OCI-LY7 (cell line): Measurements from ENCODE around the gene SHOC2. TPM values are rescaled to one million over a fixed set of nuclear protein-coding genes. Genes with fewer than 3 reads are reported as not detected.

ENCODE experiments used
- Bru-seq: library from RNA; stranded (reverse); fragments of 400-500 nt; gene quantifications from one replicate; lab custom pipeline; 2021; lab: Mats Ljungman, UMichigan
- BruChase-seq, 2 experiments: library from RNA; stranded (reverse); fragments of 400-500 nt; gene quantifications; one replicate each; lab custom pipeline; 2021; lab: Mats Ljungman, UMichigan
- BruUV-seq: library from RNA; stranded (reverse); fragments of 400-500 nt; replicated peaks from 2 replicates; lab custom pipeline; 2021; lab: Mats Ljungman, UMichigan
- CTCF ChIA-PET: fragments of 300-600 bp; sonication (Branson Sonifier 250); formaldehyde crosslinking; loops from one replicate; lab custom pipeline; 2022; ENCODE audit warnings: antibody characterized with exemption; ENCODE audit not compliant: unreplicated experiment; lab: Charles Lee
- POLR2A ChIA-PET: fragments of 300-600 bp; sonication (Branson Sonifier 250); formaldehyde crosslinking; loops from one replicate; lab custom pipeline; 2022; ENCODE audit warnings: antibody characterized with exemption; lab: Charles Lee
- DNase-seq: peaks from one replicate; pipeline ENCODE4 v3.0.0-alpha.2; 2015; ENCODE audit warnings: low spot score
- H2AFZ ChIP-seq: fragments of 200-600 bp; sonication (generic), shearing (Covaris generic); 2 replicates; pipeline ENCODE4 v1.6.1; 2014; ENCODE audit warnings: mild to moderate bottlenecking, antibody characterized with exemption, low read length, moderate library complexity
- H3K27ac ChIP-seq: fragments of 200-600 bp; sonication (generic); 2 replicates; pipeline ENCODE4 v1.5.1; 2014; ENCODE audit warnings: mixed run types, low read depth, mild to moderate bottlenecking, moderate library complexity, low read length, inconsistent platforms; ENCODE audit not compliant: poor library complexity, severe bottlenecking
- H3K36me3 ChIP-seq: fragments of 200-600 bp; sonication (generic); 2 replicates; pipeline ENCODE4 v1.6.1; 2014; ENCODE audit warnings: mild to moderate bottlenecking, antibody characterized with exemption, low read length, moderate library complexity, mixed read lengths; ENCODE audit not compliant: insufficient read depth
- H3K4me1 ChIP-seq: fragments of 200-600 bp; sonication (generic); 2 replicates; pipeline ENCODE4 v1.5.1; 2014; ENCODE audit warnings: mild to moderate bottlenecking, low read length; ENCODE audit not compliant: insufficient read depth, poor library complexity, severe bottlenecking
- H3K4me2 ChIP-seq: fragments of 200-600 bp; sonication (generic); 2 replicates; pipeline ENCODE4 v1.6.1; 2014; ENCODE audit warnings: mild to moderate bottlenecking, low read length
- H3K4me3 ChIP-seq: fragments of 200-600 bp; sonication (generic); 2 replicates; pipeline ENCODE4 v1.5.1; 2014; ENCODE audit warnings: mild to moderate bottlenecking, low read depth, low read length; ENCODE audit not compliant: poor library complexity, severe bottlenecking
- H3K79me2 ChIP-seq: fragments of 200-600 bp; sonication (generic); 2 replicates; pipeline ENCODE4 v1.6.1; 2016; ENCODE audit warnings: low read depth, mild to moderate bottlenecking, low read length, moderate library complexity, mixed read lengths; ENCODE audit not compliant: insufficient read depth
- H3K9me2 ChIP-seq: fragments of 200-600 bp; sonication (generic); 2 replicates; pipeline ENCODE4 v1.6.1; 2016; ENCODE audit warnings: mild to moderate bottlenecking, low read length, mixed read lengths; ENCODE audit not compliant: insufficient read depth
- H3K9me3 ChIP-seq: fragments of 200-600 bp; sonication (generic); 2 replicates; pipeline ENCODE4 v1.6.1; 2014; ENCODE audit warnings: mild to moderate bottlenecking, mixed run types, low read length, mixed read lengths
- H4K20me1 ChIP-seq: fragments of 200-600 bp; sonication (generic); 2 replicates; pipeline ENCODE4 v1.6.1; 2014; ENCODE audit warnings: mild to moderate bottlenecking, antibody characterized with exemption, low read length, moderate library complexity, mixed read lengths; ENCODE audit not compliant: insufficient read depth
- EZH2phosphoT487 ChIP-seq: fragments of 200-600 bp; sonication (generic); IDR thresholded peaks from 2 replicates; pipeline ENCODE4 v1.6.1; 2018; ENCODE audit warnings: low read depth, borderline replicate concordance, mild to moderate bottlenecking, mixed run types, antibody characterized with exemption, low read length, moderate library complexity, mixed read lengths
- intact Hi-C: fragments of 100-400 bp; cut with micrococcal nuclease; formaldehyde crosslinking; loops from one replicate; pipeline ENCODE4 v1.10.0; 2022; ENCODE audit not compliant: unreplicated experiment
- long read RNA-seq: library from polyadenylated mRNA; stranded (forward); transcript quantifications from one replicate; pipeline ENCODE4 v2.0.0, GENCODE V29; 2022
- total RNA-seq, 2 experiments: library from RNA; depleted of rRNA in 1 of 2; stranded (reverse); fragments of >200 nt in 1 of 2; shearing (Covaris generic) in 1 of 2; gene quantifications; 2 replicates each; pipeline ENCODE4 v1.2.3, GENCODE V29; 2014 to 2022
- TF ChIP-seq, protein P1 (sequence below): fragments of 200-600 bp; sonication (generic); conservative IDR thresholded peaks from 2 replicates; pipeline ENCODE4 v1.5.1; 2014; ENCODE audit warnings: mild to moderate bottlenecking, antibody characterized with exemption, low read length, moderate library complexity, mixed read lengths

Gene SHOC2
- 46.7 and 54.1 TPM in 2 replicates for total RNA-seq (2014; rRNA removed; shearing (Covaris generic))
- total RNA-seq (2022), result 92.2 and 109 TPM in 2 replicates
- percentile 98 among the genes with signal in this experiment for Bru-seq, nascent RNA
- percentile 91 among the genes with signal in this experiment for BruChase-seq, experiment 1, labeled RNA remaining after a 6-hour chase
- percentile 95 among the genes with signal in this experiment for BruChase-seq, experiment 2, labeled RNA remaining after a 2-hour chase
- long read RNA-seq, transcript SHOC2-202 (9 exons, 3,943 nt), result major isoform, 184 of 245 reads
- long read RNA-seq, partial matches to known transcripts, result 19 of 245 reads
- long read RNA-seq, other reads (novel, unspliced or antisense), result 39 of 245 reads

DNA sequence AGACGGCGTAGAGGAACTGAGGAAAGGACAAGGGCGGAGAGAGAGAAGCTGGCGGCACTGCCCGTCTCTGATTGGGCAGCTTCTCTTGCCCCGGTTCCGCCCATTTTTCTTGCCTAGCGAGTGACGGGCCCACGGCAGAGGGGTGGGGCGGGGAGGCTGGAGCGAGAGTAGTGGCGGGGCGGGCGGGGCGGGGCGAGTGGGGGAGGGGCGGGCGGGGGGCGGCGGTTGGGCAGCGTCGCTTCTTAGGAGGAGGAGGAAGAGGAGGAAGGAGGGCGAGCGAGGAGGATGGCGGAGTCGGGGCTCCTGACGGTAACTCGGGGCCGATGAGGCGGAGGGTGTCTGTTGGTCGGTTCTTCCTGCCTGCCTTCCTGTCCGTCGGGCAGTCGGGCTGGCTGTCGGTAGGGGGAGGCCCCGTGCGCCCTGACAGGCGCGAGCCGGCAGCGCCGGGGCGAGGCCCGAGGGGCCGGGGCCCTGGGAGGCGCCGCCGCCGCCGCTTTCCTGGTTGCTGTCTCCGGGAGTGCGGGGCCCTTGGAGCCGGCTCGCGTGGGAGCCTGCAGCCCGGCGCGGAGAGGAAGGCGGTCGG is at the start of gene SHOC2:
Gene SHOC2 (plus strand): TSS at position 256 of the 583 bp plus-strand sequence. CDS start 44,755 bp downstream, outside the sequence.
- no TSS peak for BruUV-seq
- Histone ChIP-seq H3K27ac (peak within 1 kb of the TSS; percentile 96), H3K36me3 (peaks cover 17% of the 10 kb centered on the region), H4K20me1 (peaks cover 23% of the 10 kb centered on the region), H3K4me2 (peak within 1 kb of the TSS; percentile 91), H3K4me3 (peak within 1 kb of the TSS; percentile 97), H3K9me2 (no peaks in the 10 kb centered on the region), H3K9me3 (no peaks in the 10 kb centered on the region), H3K4me1 (peaks cover 59% of the 10 kb centered on the region), H2AFZ (peak within 1 kb of the TSS; percentile 93), H3K79me2 (peaks cover 72% of the 10 kb centered on the region)
- TF ChIP-seq, protein P1, sequence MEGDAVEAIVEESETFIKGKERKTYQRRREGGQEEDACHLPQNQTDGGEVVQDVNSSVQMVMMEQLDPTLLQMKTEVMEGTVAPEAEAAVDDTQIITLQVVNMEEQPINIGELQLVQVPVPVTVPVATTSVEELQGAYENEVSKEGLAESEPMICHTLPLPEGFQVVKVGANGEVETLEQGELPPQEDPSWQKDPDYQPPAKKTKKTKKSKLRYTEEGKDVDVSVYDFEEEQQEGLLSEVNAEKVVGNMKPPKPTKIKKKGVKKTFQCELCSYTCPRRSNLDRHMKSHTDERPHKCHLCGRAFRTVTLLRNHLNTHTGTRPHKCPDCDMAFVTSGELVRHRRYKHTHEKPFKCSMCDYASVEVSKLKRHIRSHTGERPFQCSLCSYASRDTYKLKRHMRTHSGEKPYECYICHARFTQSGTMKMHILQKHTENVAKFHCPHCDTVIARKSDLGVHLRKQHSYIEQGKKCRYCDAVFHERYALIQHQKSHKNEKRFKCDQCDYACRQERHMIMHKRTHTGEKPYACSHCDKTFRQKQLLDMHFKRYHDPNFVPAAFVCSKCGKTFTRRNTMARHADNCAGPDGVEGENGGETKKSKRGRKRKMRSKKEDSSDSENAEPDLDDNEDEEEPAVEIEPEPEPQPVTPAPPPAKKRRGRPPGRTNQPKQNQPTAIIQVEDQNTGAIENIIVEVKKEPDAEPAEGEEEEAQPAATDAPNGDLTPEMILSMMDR, result 0 out of 2 replicates have a peak, but pooled peaks have one; percentile 20
- TF ChIP-seq EZH2phosphoT487, result no peak
- intact Hi-C loops, result loop anchor here (1.0 to 10.0 kb wide), 4 partner anchors 53 to 615 kb away; partner anchors contain the start of gene SMNDC1
- CTCF ChIA-PET, result interaction anchor here (0.7 to 1.4 kb wide), 4 partner anchors 9 to 76 kb away, joined by 3 to 7 read pairs (median 4); no protein-coding TSS in a partner anchor
- POLR2A ChIA-PET, result interaction anchor here (0.6 to 2.0 kb wide), 11 partner anchors 8 to 193 kb away, joined by 3 to 10 read pairs (median 3); no protein-coding TSS in a partner anchor
- peak; percentile 100 for DNase-seq

DNA sequence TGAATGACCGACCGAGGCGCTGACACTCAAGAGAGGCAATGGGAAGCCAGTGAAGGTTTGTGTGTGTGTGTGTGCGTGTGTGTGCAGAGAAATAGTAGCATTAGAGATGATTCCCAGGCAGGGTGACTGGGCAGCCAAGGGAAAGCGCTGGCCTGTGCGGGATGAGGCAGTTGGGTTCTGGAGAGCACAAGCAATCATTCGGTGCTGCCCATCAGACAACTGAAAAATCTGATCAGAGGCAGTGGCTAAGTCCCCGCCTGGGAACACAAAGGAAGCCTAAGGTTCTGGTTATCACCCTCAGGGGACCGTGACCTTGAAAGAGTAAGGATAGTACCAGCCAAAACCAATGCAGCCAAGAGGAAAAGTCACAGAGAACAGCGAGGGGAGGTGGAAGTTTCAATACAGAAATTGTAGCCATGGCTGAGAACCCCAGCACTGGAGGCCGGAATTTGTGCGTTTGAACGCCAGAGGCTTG is 48.5 kb upstream of the SHOC2 start:
- no peak for DNase-seq
- no TSS peak for BruUV-seq
- Histone ChIP-seq H3K79me2 (peaks cover 40% of the 10 kb centered on the region), H3K4me1 (peaks cover 71% of the 10 kb centered on the region), H2AFZ (peak overlapping the region; percentile 22; the same call in 1 of the 2 replicates), H3K9me3 (peaks cover 6% of the 10 kb centered on the region; the same call in 1 of the 2 replicates), H3K36me3 (peaks cover 6% of the 10 kb centered on the region), H3K4me3 (peak overlapping the region; percentile 74), H3K9me2 (no peaks in the 10 kb centered on the region), H3K27ac (peak overlapping the region; percentile 92), H4K20me1 (no peaks in the 10 kb centered on the region), H3K4me2 (peak overlapping the region; percentile 92)
- CTCF ChIA-PET, result no interaction called here
- intact Hi-C loops, result loop anchor here (5.0 kb wide), 1 partner anchor 219 kb away; no protein-coding TSS in a partner anchor
- TF ChIP-seq EZH2phosphoT487, result no peak
- TF ChIP-seq, protein P1, result no peak
- POLR2A ChIA-PET, result interaction anchor here (0.6 to 1.3 kb wide), 10 partner anchors 9 to 67 kb away, joined by 3 to 18 read pairs (median 4); no protein-coding TSS in a partner anchor
